ENCODE data around the gene PTPRH. TPM values are rescaled to one million over a fixed set of nuclear protein-coding genes. Genes with fewer than 3 reads are reported as not detected.

PTPRH gene
- total RNA-seq, 2 experiments from 2014 or later = not detected

DNA sequence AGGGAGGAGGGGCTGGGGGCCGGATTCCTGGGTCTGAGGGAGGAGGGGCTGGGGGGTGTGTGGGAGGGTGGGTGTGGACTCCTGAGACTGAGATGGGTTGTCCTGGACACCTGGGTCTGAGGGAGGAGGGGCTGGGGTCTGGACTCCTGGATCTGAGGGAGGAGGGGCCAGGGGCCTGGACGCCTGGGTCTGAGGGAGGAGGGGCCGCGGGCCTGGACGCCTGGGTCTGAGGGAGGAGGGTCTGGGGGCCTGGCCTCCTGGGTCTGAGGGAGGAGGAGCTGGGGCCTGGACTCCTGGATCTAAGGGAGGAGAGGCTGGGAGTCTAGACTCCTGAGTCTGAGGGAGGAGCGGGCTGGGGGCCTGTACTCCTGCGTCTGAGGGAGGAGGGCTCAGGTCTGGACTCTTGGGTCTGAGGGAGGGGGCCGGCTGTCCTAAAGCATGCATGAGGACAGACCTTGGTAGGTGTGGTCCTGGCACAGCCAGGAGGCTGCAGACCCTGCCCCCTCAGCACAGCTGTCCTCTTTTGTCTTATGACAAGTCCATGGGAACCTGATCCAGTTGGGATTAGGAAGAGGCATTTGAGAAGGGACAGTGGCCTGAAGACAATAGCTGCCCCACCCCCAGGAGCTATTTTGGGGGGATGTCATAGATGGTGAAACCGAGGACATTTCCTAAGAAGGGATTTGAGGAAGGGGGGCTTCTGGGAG is 61.6 kb downstream of the PTPRH start:
- peaks cover 47 to 52% of the 10 kb centered on the region in 2 experiments for H3K27me3 ChIP-seq (ENCODE audit: control insufficient read depth in 1 of 2, insufficient read depth in 2 of 2, low read length in 2 of 2)
- H3K27ac ChIP-seq (ENCODE audit: low read depth in 1 of 2, low read length in 2 of 2) = no peak overlapping the region
- TF ChIP-seq, protein P1, sequence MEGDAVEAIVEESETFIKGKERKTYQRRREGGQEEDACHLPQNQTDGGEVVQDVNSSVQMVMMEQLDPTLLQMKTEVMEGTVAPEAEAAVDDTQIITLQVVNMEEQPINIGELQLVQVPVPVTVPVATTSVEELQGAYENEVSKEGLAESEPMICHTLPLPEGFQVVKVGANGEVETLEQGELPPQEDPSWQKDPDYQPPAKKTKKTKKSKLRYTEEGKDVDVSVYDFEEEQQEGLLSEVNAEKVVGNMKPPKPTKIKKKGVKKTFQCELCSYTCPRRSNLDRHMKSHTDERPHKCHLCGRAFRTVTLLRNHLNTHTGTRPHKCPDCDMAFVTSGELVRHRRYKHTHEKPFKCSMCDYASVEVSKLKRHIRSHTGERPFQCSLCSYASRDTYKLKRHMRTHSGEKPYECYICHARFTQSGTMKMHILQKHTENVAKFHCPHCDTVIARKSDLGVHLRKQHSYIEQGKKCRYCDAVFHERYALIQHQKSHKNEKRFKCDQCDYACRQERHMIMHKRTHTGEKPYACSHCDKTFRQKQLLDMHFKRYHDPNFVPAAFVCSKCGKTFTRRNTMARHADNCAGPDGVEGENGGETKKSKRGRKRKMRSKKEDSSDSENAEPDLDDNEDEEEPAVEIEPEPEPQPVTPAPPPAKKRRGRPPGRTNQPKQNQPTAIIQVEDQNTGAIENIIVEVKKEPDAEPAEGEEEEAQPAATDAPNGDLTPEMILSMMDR (IDR thresholded peaks at IDR 0.05) = no peak
- no peaks in the 10 kb centered on the region for H3K36me3 ChIP-seq (ENCODE audit: insufficient read depth, low read length)
- H3K9me3 ChIP-seq (ENCODE audit: control insufficient read depth in 1 of 2, insufficient read depth in 1 of 2, low read length in 2 of 2) = peaks cover 10 to 25% of the 10 kb centered on the region in 2 experiments
- POLR2A ChIA-PET = no interaction called here
- CTCF ChIA-PET = no interaction called here
- H3K9me3 Mint-ChIP-seq = peaks cover 6% of the 10 kb centered on the region
- no peaks in the 10 kb centered on the region for H3K36me3 Mint-ChIP-seq (ENCODE audit: low read depth)
- intact Hi-C loops (cut with DNase I, micrococcal nuclease) = no loop called here
- H3K27me3 Mint-ChIP-seq = peaks cover 49% of the 10 kb centered on the region
- no peak overlapping the region for H3K4me3 Mint-ChIP-seq
- peaks cover 18% of the 10 kb centered on the region for H3K4me1 ChIP-seq (ENCODE audit: insufficient read depth, low read length)
- ATAC-seq (ENCODE audit: poor library complexity) = no peak
- H3K4me1 Mint-ChIP-seq (ENCODE audit: low read depth) = peaks cover 17% of the 10 kb centered on the region
- DNase-seq = no peak
- H3K4me3 ChIP-seq (ENCODE audit: low read length) = no peak overlapping the region
- no peak overlapping the region for H3K27ac Mint-ChIP-seq

DNA sequence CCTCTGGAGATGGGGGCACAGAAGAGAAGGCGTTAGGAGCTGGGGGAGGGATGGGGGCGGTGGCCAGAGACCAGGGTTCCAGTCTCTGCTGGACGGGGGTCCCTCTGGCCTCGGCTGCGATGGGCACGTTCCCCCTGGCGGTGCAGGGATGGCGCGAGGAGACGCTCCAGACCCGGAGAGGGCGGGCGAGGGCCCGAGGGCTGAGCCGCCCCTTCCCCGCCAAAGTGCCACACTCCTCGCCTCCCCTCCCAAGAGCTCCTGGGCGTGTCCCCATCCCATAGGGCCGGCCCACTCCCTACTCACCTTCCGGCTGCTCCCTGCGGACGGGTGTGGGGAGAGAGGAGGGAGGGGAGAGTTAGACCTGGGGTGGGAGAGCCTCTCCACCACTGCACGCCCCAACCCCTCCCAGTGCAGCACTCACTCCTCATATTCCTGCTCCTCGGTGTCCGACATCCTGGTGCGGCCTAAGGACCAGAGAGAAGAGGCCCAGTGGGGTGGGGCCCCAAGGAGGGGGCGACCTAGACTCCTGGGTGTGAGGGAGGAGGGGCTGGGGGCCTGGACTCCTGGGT is 62.5 kb downstream of the PTPRH start:
- intact Hi-C loops (cut with DNase I, micrococcal nuclease) = no loop called here
- ChIA-PET POLR2A (no interaction called here), CTCF (no interaction called here)
- peaks cover 4 to 16% of the 10 kb centered on the region in 2 experiments for H3K9me3 ChIP-seq (ENCODE audit: control insufficient read depth in 1 of 2, insufficient read depth in 1 of 2, low read length in 2 of 2)
- DNase-seq (no peak), ATAC-seq (ENCODE audit: poor library complexity) (no peak)
- H3K4me1 ChIP-seq (ENCODE audit: insufficient read depth, low read length) = peaks cover 16% of the 10 kb centered on the region
- Mint-ChIP-seq H3K9me3 (peaks cover under 1% of the 10 kb centered on the region), H3K4me3 (no peak overlapping the region), H3K36me3 (ENCODE audit: low read depth) (no peaks in the 10 kb centered on the region), H3K27me3 (peaks cover 54% of the 10 kb centered on the region), H3K4me1 (ENCODE audit: low read depth) (peaks cover 11% of the 10 kb centered on the region), H3K27ac (no peak overlapping the region)
- H3K4me3 ChIP-seq (ENCODE audit: low read length) = no peak overlapping the region
- no peak overlapping the region for H3K27ac ChIP-seq (ENCODE audit: low read depth in 1 of 2, low read length in 2 of 2)
- no peaks in the 10 kb centered on the region for H3K36me3 ChIP-seq (ENCODE audit: insufficient read depth, low read length)
- TF ChIP-seq, protein P1 (IDR thresholded peaks at IDR 0.05) = no peak
- H3K27me3 ChIP-seq (ENCODE audit: control insufficient read depth in 1 of 2, insufficient read depth in 2 of 2, low read length in 2 of 2) = peaks cover 51 to 54% of the 10 kb centered on the region in 2 experiments

DNA sequence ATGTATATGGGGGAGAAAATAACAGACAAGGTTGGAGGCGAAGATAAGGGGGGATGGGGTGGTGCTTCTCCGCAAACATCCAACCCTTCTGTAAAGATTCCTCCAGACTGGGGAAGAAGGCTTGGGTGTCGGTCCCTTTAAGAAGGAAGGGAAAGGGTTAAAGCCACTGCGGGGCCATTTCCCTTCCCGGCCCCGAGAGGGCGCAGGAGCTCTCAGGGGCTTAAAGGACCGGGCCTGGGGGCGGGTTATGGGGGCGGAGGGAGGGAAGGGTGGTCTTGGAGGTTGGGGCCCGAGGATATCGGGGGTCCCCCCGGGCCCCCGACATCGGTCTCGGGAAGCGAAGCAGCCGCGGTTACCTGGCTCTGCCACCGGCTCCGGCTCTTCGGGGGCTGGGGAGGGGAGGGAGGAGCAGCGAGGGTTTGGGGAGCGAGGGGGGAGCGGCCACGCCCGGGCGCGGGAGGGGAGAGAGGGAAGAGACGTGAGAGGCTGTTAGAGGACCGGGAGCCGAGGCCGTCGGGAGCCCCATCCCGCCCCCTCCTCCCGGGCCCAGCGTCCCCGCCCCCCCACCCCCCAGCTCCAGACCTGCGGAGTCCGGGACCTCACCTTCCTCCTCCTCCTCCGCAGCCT is 63.1 kb downstream of the PTPRH start:
- CTCF ChIA-PET = no interaction called here
- no peak overlapping the region for H3K27ac ChIP-seq (ENCODE audit: low read depth in 1 of 2, low read length in 2 of 2)
- Mint-ChIP-seq H3K4me1 (ENCODE audit: low read depth) (peaks cover 6% of the 10 kb centered on the region), H3K36me3 (ENCODE audit: low read depth) (no peaks in the 10 kb centered on the region), H3K27ac (no peak overlapping the region), H3K27me3 (peaks cover 54% of the 10 kb centered on the region), H3K9me3 (no peaks in the 10 kb centered on the region), H3K4me3 (no peak overlapping the region)
- peaks cover 0 to 11% of the 10 kb centered on the region in 2 experiments for H3K9me3 ChIP-seq (ENCODE audit: control insufficient read depth in 1 of 2, insufficient read depth in 1 of 2, low read length in 2 of 2)
- ATAC-seq (ENCODE audit: poor library complexity) (peak; percentile 43), DNase-seq (peak in 2 of 14 experiments; percentile 44 to 53)
- POLR2A ChIA-PET = no interaction called here
- TF ChIP-seq, protein P1 (IDR thresholded peaks at IDR 0.05) = no peak
- H3K4me1 ChIP-seq (ENCODE audit: insufficient read depth, low read length) = peaks cover 20% of the 10 kb centered on the region
- H3K27me3 ChIP-seq (ENCODE audit: control insufficient read depth in 1 of 2, insufficient read depth in 2 of 2, low read length in 2 of 2) = peaks cover 57 to 60% of the 10 kb centered on the region in 2 experiments
- intact Hi-C loops (cut with DNase I, micrococcal nuclease) = no loop called here
- no peaks in the 10 kb centered on the region for H3K36me3 ChIP-seq (ENCODE audit: insufficient read depth, low read length)
- no peak overlapping the region for H3K4me3 ChIP-seq (ENCODE audit: low read length)

Data from CD4-positive, alpha-beta T cell (primary cell).